CD4-positive, CD25-positive, alpha-beta regulatory T cell (primary cell): ENCODE measurements around the gene ISLR2. TPM values are rescaled to one million over a fixed set of nuclear protein-coding genes. Genes with fewer than 3 reads are reported as not detected.

Source experiments
- ATAC-seq, 2 donors: fragments of 150-1000 bp; cut with Tn5 transposase; one replicate each; pipeline ENCODE4 v1.10.0; 2021; ENCODE audit warnings: low read depth in 2 of 2, moderate number of reproducible peaks in 2 of 2, moderate library complexity in 1 of 2
- DNase-seq, 3 donors: peaks; one replicate each; pipeline versions ENCODE4 v3.0.0 to v3.0.0-alpha.2; 2012 to 2022; ENCODE audit warnings: mixed read lengths in 1 of 3
- H3K27ac ChIP-seq: one replicate; pipeline ENCODE4 v1.7.0; 2013; ENCODE audit warnings: mild to moderate bottlenecking, low read length; ENCODE audit not compliant: insufficient read depth, poor library complexity, severe bottlenecking
- H3K27me3 ChIP-seq: one replicate; pipeline ENCODE4 v1.7.0; 2013; ENCODE audit warnings: low read length; ENCODE audit not compliant: control insufficient read depth, insufficient read depth
- H3K36me3 ChIP-seq: one replicate; pipeline ENCODE4 v1.7.0; 2013; ENCODE audit warnings: mild to moderate bottlenecking, low read length, moderate library complexity; ENCODE audit not compliant: control insufficient read depth, insufficient read depth
- H3K4me1 ChIP-seq: 2 replicates; pipeline ENCODE4 v1.7.0; 2013; ENCODE audit warnings: mild to moderate bottlenecking, low read length; ENCODE audit not compliant: insufficient read depth, control insufficient read depth, poor library complexity, severe bottlenecking
- H3K4me3 ChIP-seq: one replicate; pipeline ENCODE4 v1.7.0; 2013; ENCODE audit warnings: low read depth, mild to moderate bottlenecking, low read length, moderate library complexity
- H3K9me3 ChIP-seq, 2 experiments: 1 replicate in 1 of 2; 2 replicates in 1 of 2; pipeline ENCODE4 v1.7.0; 2013; ENCODE audit warnings: low read length in 2 of 2, mild to moderate bottlenecking in 1 of 2, moderate library complexity in 1 of 2; ENCODE audit not compliant: control insufficient read depth in 2 of 2
- H3K27ac Mint-ChIP-seq, 3 donors: one replicate each; pipeline ENCODE4 v1.8.0; 2020 to 2022; ENCODE audit warnings: mild to moderate bottlenecking in 3 of 3, mixed read lengths in 3 of 3, moderate library complexity in 2 of 3
- H3K27me3 Mint-ChIP-seq: one replicate; pipeline ENCODE4 v1.8.0; 2022; ENCODE audit warnings: mild to moderate bottlenecking, mixed read lengths
- H3K36me3 Mint-ChIP-seq: one replicate; pipeline ENCODE4 v1.8.0; 2020; ENCODE audit warnings: mixed read lengths
- H3K4me1 Mint-ChIP-seq, 4 donors: one replicate each; pipeline ENCODE4 v1.8.0; 2020 to 2022; ENCODE audit warnings: mixed read lengths in 4 of 4, mild to moderate bottlenecking in 1 of 4
- H3K4me3 Mint-ChIP-seq, 4 donors: one replicate each; pipeline ENCODE4 v1.8.0; 2020 to 2022; ENCODE audit warnings: mild to moderate bottlenecking in 4 of 4, mixed read lengths in 4 of 4, moderate library complexity in 3 of 4
- H3K9me3 Mint-ChIP-seq, 7 donors: one replicate each; pipeline ENCODE4 v1.8.0; 2020 to 2022; ENCODE audit warnings: mixed read lengths in 7 of 7, mild to moderate bottlenecking in 3 of 7, moderate library complexity in 2 of 7
- polyA plus RNA-seq, 4 donors: library from polyadenylated mRNA; unstranded; fragments of 300-500 nt; fragmentation: Illumina TruSeq; gene quantifications; one replicate each; pipeline ENCODE4 v1.2.3, GENCODE V29; 2021
- total RNA-seq: library from RNA; stranded (reverse); gene quantifications from one replicate; pipeline ENCODE4 v1.2.3, GENCODE V29; 2022

The ISLR2 gene
- total and polyA plus RNA-seq, 5 donors from 2014 or later = not detected

DNA sequence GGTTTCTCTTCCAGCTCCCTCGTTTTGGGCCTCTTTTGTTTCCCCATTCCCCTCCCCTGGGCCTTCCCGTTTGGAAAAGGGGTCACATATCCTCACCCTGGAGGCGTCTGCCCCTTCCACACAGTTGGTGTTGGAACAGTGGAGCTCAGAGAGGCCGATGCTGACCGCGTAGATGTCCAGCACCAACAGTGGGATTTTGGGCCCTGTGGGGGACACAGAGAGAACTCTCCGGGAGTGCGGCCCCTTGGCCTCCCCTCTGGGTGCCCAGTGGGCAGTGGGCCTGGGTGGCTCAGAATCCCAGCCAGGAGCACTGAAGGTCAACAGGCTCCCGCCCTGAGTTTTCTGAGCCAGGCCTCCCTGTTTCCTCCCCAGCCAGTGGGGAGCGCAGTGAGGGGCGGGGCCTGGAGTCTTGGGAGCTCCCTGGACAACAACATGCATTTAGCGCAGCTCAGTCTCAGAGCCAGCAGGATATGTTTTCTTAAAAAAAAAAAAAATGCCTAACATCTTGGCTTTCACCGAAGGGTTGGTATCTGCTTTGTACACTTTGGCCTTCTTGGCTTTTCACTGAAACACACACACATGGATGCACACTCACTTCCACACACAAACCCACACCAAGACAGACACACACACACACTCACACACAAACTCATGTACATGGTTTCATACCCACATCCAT, 42.5 kb downstream of the ISLR2 start:
- no peaks in the 10 kb centered on the region for H3K36me3 ChIP-seq
- no peak for DNase-seq
- no peak overlapping the region for H3K27ac Mint-ChIP-seq

DNA sequence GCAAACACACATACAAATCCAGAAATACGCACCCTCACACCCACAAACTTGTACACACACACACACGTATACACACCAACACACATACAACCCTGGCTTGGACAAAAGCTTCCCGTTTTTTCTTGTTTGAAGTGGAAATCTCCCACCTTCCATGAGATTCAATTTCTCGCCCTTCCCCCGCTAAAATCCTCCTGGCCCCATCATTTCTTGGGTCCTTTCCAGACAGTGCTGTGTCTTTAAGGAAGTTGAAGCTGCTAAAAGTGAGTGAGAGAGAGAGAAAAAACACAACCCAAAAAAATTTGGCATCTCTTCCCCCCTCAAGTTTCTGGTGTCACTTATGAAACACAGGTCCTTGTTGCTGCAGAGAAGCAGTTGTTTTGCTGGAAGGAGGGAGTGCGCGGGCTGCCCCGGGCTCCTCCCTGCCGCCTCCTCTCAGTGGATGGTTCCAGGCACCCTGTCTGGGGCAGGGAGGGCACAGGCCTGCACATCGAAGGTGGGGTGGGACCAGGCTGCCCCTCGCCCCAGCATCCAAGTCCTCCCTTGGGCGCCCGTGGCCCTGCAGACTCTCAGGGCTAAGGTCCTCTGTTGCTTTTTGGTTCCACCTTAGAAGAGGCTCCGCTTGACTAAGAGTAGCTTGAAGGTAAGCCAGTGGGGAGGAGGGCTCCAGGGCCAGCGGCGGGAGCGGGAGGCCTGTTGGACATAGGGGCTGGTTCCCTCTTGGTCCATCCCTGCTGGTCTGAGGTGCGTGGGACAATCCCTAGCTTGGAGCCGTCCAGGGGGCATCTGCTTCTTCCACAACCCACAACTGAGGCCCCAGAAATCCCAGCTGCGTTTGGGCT, 43.2 kb downstream of the ISLR2 start, which contains the start of gene ISLR:
Gene ISLR (plus strand): TSS at position 331 of the 839 bp plus-strand sequence. CDS start 1,149 bp downstream, outside the sequence.
- H3K4me3 ChIP-seq = no peak within 1 kb of the TSS
- no peak within 1 kb of the TSS for H3K27ac Mint-ChIP-seq
- H3K27ac ChIP-seq = no peak within 1 kb of the TSS
- no peak for DNase-seq
- H3K27me3 Mint-ChIP-seq = no peaks in the 10 kb centered on the region
- no peaks in the 10 kb centered on the region for H3K9me3 Mint-ChIP-seq
- ATAC-seq = no peak
- H3K9me3 ChIP-seq = no peaks in the 10 kb centered on the region
- no peaks in the 10 kb centered on the region for H3K27me3 ChIP-seq
- H3K4me3 Mint-ChIP-seq = no peak within 1 kb of the TSS
- no peaks in the 10 kb centered on the region for H3K36me3 Mint-ChIP-seq
- H3K36me3 ChIP-seq = no peaks in the 10 kb centered on the region
- H3K4me1 Mint-ChIP-seq = no peaks in the 10 kb centered on the region
- H3K4me1 ChIP-seq = no peaks in the 10 kb centered on the region

More for the DNA sequence above, 42.5 kb downstream of the ISLR2 start:
- Histone ChIP-seq H3K9me3 (no peaks in the 10 kb centered on the region), H3K4me1 (no peaks in the 10 kb centered on the region), H3K4me3 (no peak overlapping the region), H3K27me3 (no peaks in the 10 kb centered on the region), H3K27ac (no peak overlapping the region)
- Mint-ChIP-seq H3K36me3 (no peaks in the 10 kb centered on the region), H3K9me3 (peaks cover 0 to under 1% (median 0%) of the 10 kb centered on the region in 7 donors), H3K4me3 (no peak overlapping the region), H3K4me1 (no peaks in the 10 kb centered on the region), H3K27me3 (no peaks in the 10 kb centered on the region)
- ATAC-seq = no peak

DNA sequence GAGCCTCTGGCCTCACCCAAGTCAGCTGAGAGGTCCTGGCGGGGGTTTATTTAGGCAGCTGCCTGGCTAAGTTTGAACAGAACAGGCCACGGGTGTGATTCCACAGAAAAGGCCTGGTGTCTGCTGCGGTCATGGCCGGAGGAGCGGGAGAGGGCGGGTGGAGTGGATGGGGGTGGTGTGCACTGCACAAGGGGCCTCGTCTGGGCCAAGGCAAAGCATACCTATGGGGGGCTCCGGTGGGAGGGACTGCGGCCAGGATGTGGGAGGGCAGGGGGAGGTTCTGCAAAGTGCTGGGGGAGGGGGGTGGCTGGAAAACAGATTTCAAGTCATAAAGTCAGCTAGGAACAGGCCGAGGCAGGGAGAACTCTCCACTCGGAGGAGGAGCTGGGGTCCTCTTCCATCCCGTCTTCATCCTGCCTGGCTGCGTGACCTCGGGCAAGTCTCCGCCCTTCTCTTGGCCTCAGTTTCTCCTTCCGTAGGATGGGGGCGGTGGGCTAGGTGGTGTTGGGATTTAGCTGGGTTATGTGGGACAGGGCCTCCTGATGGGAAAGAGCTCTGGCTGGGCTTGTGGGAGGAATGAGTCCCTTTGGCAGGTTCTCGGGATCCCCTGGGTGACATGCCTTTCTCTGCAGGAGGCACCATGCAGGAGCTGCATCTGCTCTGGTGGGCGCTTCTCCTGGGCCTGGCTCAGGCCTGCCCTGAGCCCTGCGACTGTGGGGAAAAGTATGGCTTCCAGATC, 44.0 kb downstream of the ISLR2 start:
- Mint-ChIP-seq H3K4me3 (no peak overlapping the region), H3K36me3 (no peaks in the 10 kb centered on the region), H3K27me3 (no peaks in the 10 kb centered on the region), H3K27ac (no peak overlapping the region), H3K4me1 (no peaks in the 10 kb centered on the region), H3K9me3 (no peaks in the 10 kb centered on the region)
- Histone ChIP-seq H3K4me3 (no peak overlapping the region), H3K4me1 (no peaks in the 10 kb centered on the region), H3K9me3 (no peaks in the 10 kb centered on the region), H3K27ac (no peak overlapping the region), H3K27me3 (no peaks in the 10 kb centered on the region), H3K36me3 (no peaks in the 10 kb centered on the region)
- DNase-seq (no peak), ATAC-seq (no peak)

DNA sequence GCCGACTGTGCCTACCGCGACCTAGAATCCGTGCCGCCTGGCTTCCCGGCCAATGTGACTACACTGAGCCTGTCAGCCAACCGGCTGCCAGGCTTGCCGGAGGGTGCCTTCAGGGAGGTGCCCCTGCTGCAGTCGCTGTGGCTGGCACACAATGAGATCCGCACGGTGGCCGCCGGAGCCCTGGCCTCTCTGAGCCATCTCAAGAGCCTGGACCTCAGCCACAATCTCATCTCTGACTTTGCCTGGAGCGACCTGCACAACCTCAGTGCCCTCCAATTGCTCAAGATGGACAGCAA, 44.5 kb downstream of the ISLR2 start:
- Mint-ChIP-seq H3K4me3 (no peak overlapping the region), H3K36me3 (no peaks in the 10 kb centered on the region), H3K27ac (no peak overlapping the region), H3K9me3 (no peaks in the 10 kb centered on the region), H3K27me3 (no peaks in the 10 kb centered on the region), H3K4me1 (no peaks in the 10 kb centered on the region)
- DNase-seq = no peak
- no peaks in the 10 kb centered on the region for H3K27me3 ChIP-seq
- no peak overlapping the region for H3K4me3 ChIP-seq
- ATAC-seq = no peak
- no peaks in the 10 kb centered on the region for H3K9me3 ChIP-seq
- H3K4me1 ChIP-seq = no peaks in the 10 kb centered on the region
- no peaks in the 10 kb centered on the region for H3K36me3 ChIP-seq
- no peak overlapping the region for H3K27ac ChIP-seq

DNA sequence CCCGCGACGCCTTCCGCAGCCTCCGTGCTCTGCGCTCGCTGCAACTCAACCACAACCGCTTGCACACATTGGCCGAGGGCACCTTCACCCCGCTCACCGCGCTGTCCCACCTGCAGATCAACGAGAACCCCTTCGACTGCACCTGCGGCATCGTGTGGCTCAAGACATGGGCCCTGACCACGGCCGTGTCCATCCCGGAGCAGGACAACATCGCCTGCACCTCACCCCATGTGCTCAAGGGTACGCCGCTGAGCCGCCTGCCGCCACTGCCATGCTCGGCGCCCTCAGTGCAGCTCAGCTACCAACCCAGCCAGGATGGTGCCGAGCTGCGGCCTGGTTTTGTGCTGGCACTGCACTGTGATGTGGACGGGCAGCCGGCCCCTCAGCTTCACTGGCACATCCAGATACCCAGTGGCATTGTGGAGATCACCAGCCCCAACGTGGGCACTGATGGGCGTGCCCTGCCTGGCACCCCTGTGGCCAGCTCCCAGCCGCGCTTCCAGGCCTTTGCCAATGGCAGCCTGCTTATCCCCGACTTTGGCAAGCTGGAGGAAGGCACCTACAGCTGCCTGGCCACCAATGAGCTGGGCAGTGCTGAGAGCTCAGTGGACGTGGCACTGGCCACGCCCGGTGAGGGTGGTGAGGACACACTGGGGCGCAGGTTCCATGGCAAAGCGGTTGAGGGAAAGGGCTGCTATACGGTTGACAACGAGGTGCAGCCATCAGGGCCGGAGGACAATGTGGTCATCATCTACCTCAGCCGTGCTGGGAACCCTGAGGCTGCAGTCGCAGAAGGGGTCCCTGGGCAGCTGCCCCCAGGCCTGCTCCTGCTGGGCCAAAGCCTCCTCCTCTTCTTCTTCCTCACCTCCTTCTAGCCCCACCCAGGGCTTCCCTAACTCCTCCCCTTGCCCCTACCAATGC, 45.1 kb downstream of the ISLR2 start:
- no peaks in the 10 kb centered on the region for H3K27me3 ChIP-seq
- DNase-seq = no peak

DNA sequence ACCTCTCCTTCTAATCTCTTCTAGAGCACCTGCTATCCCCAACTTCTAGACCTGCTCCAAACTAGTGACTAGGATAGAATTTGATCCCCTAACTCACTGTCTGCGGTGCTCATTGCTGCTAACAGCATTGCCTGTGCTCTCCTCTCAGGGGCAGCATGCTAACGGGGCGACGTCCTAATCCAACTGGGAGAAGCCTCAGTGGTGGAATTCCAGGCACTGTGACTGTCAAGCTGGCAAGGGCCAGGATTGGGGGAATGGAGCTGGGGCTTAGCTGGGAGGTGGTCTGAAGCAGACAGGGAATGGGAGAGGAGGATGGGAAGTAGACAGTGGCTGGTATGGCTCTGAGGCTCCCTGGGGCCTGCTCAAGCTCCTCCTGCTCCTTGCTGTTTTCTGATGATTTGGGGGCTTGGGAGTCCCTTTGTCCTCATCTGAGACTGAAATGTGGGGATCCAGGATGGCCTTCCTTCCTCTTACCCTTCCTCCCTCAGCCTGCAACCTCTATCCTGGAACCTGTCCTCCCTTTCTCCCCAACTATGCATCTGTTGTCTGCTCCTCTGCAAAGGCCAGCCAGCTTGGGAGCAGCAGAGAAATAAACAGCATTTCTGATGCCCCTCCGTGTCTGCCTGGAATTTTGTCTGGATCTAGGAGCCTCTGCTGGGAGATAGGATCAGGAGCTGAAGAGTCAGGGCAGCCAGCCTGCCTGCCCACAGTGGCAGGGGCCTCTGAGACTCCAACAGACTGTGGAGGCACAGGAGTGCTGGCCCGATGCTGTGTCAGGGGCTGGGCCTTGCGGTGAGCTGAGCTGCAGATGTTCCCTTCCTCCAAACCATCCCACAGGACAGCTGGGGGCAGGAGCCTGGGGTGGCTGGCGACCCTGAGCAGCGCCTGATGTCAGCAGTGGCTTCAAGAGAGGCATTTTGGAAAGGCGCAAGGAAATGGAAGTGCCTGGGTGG, 46.2 kb downstream of the ISLR2 start:
- no peaks in the 10 kb centered on the region for H3K4me1 ChIP-seq
- H3K36me3 ChIP-seq = no peaks in the 10 kb centered on the region
- Mint-ChIP-seq H3K9me3 (peaks cover 0 to 1% (median 0%) of the 10 kb centered on the region in 7 donors), H3K27ac (peak overlapping the region in 1 of 3 donors; percentile 73), H3K4me3 (no peak overlapping the region), H3K27me3 (no peaks in the 10 kb centered on the region), H3K4me1 (no peaks in the 10 kb centered on the region), H3K36me3 (no peaks in the 10 kb centered on the region)
- H3K4me3 ChIP-seq = no peak overlapping the region
- H3K9me3 ChIP-seq = no peaks in the 10 kb centered on the region
- no peaks in the 10 kb centered on the region for H3K27me3 ChIP-seq
- ATAC-seq = no peak
- no peak for DNase-seq
- no peak overlapping the region for H3K27ac ChIP-seq

More for the DNA sequence above, 45.1 kb downstream of the ISLR2 start:
- Histone ChIP-seq H3K27ac (no peak overlapping the region), H3K36me3 (no peaks in the 10 kb centered on the region), H3K4me3 (no peak overlapping the region), H3K9me3 (no peaks in the 10 kb centered on the region), H3K4me1 (no peaks in the 10 kb centered on the region)
- H3K27me3 Mint-ChIP-seq = no peaks in the 10 kb centered on the region
- H3K4me1 Mint-ChIP-seq = no peaks in the 10 kb centered on the region
- H3K4me3 Mint-ChIP-seq = no peak overlapping the region
- no peaks in the 10 kb centered on the region for H3K36me3 Mint-ChIP-seq
- H3K27ac Mint-ChIP-seq = no peak overlapping the region
- H3K9me3 Mint-ChIP-seq = no peaks in the 10 kb centered on the region
- ATAC-seq = no peak
